ENCODE results near the gene TMEM87A. TPM values are rescaled to one million over a fixed set of nuclear protein-coding genes. Genes with fewer than 3 reads are reported as not detected.

Gene TMEM87A
- total RNA-seq, 1 donor from 2014 or later: 54.2 TPM

GRCh38 chr15:42163947-42164550 is 109.2 kb downstream of the TMEM87A start:
- no peak for DNase-seq (ENCODE audit: low read depth in 2 of 2)

GRCh38 chr15:42163291-42163690 is 109.9 kb downstream of the TMEM87A start:
- no peak for DNase-seq (ENCODE audit: low read depth in 2 of 2)

Other genes with a start within 250 kb of the TMEM87A start
- gene PLA2G4D, start 178.9 kb downstream of the TMEM87A start, total RNA-seq: not detected in 2 replicates
- not detected in 2 replicates for gene PLA2G4F, start 116.8 kb downstream of the TMEM87A start, total RNA-seq
- 24.0 and 31.9 TPM in 2 replicates for gene VPS39, start 65.1 kb downstream of the TMEM87A start, total RNA-seq
- gene GANC, start 232 bp downstream of the TMEM87A start, total RNA-seq: 6.3 and 7.3 TPM in 2 replicates
- gene CAPN3, start 86.1 kb upstream of the TMEM87A start, total RNA-seq: 0.22 and 0.60 TPM in 2 replicates
- gene ZNF106, start 217.7 kb upstream of the TMEM87A start, total RNA-seq: 28.1 and 30.2 TPM in 2 replicates
- 148 and 150 TPM in 2 replicates for gene SNAP23, start 222.2 kb upstream of the TMEM87A start, total RNA-seq